DOHH2 (cell line): Measurements from ENCODE around the gene SMIM36.

Experiments used
- H3F3A ChIP-seq: fragments of 200-600 bp; sonication (generic), shearing (Covaris generic); 2 replicates; pipeline ENCODE4 v1.6.0; 2016; ENCODE audit warnings: antibody characterized with exemption, mild to moderate bottlenecking; ENCODE audit not compliant: control insufficient read depth, insufficient read depth
- H3K27ac ChIP-seq: fragments of 200-600 bp; sonication (generic); 2 replicates; pipeline ENCODE4 v1.5.1; 2014; ENCODE audit warnings: low read depth, mild to moderate bottlenecking, low read length, moderate library complexity
- H3K27me3 ChIP-seq: fragments of 200-600 bp; sonication (generic); 2 replicates; pipeline ENCODE4 v1.6.1; 2014; ENCODE audit warnings: mild to moderate bottlenecking, low read length, mixed read lengths; ENCODE audit not compliant: control insufficient read depth
- H3K36me3 ChIP-seq: fragments of 200-600 bp; sonication (generic); 2 replicates; pipeline ENCODE4 v1.6.1; 2014; ENCODE audit warnings: mild to moderate bottlenecking, low read length, moderate library complexity, mixed read lengths; ENCODE audit not compliant: control insufficient read depth
- H3K4me1 ChIP-seq: fragments of 200-600 bp; sonication (generic); 2 replicates; pipeline ENCODE4 v1.6.1; 2014; ENCODE audit warnings: mild to moderate bottlenecking, low read length, mixed read lengths; ENCODE audit not compliant: control insufficient read depth
- H3K4me2 ChIP-seq: fragments of 200-600 bp; sonication (generic); 2 replicates; pipeline ENCODE4 v1.6.0; 2014; ENCODE audit warnings: mild to moderate bottlenecking, low read length, moderate library complexity
- H3K4me3 ChIP-seq: fragments of 200-600 bp; sonication (generic); 2 replicates; pipeline ENCODE4 v1.5.1; 2014; ENCODE audit warnings: mild to moderate bottlenecking, low read length, mixed read lengths
- H3K79me2 ChIP-seq: fragments of 200-600 bp; sonication (generic); 2 replicates; pipeline ENCODE4 v1.6.1; 2014; ENCODE audit warnings: mild to moderate bottlenecking, low read length, mixed read lengths; ENCODE audit not compliant: control insufficient read depth
- H3K9me2 ChIP-seq: fragments of 200-600 bp; sonication (generic); replicated peaks from 2 replicates; pipeline ENCODE4 v1.6.1; 2014; ENCODE audit warnings: mild to moderate bottlenecking, low read length, mixed read lengths; ENCODE audit not compliant: control insufficient read depth
- H3K9me3 ChIP-seq: fragments of 200-600 bp; sonication (generic); 2 replicates; pipeline ENCODE4 v1.6.1; 2014; ENCODE audit warnings: antibody characterized with exemption, low read length, mixed read lengths; ENCODE audit not compliant: control insufficient read depth, insufficient read depth
- H4K20me1 ChIP-seq: fragments of 200-600 bp; sonication (generic); 2 replicates; pipeline ENCODE4 v1.6.0; 2014; ENCODE audit warnings: low read depth, mild to moderate bottlenecking, antibody characterized with exemption, low read length, moderate library complexity; ENCODE audit not compliant: control insufficient read depth, insufficient read depth
- EZH2phosphoT487 ChIP-seq: fragments of 200-600 bp; sonication (generic); IDR thresholded peaks from 2 replicates; pipeline ENCODE4 v1.6.1; 2017; ENCODE audit warnings: borderline replicate concordance, mild to moderate bottlenecking, antibody characterized with exemption, low read length, moderate library complexity, mixed read lengths
- TF ChIP-seq, protein P1 (sequence below): fragments of 200-600 bp; sonication (generic); IDR thresholded peaks from one replicate; pipeline ENCODE4 v1.5.1; 2014; ENCODE audit warnings: antibody characterized with exemption, mild to moderate bottlenecking, low read depth, low read length; ENCODE audit not compliant: poor library complexity, severe bottlenecking

Gene SMIM36

DNA sequence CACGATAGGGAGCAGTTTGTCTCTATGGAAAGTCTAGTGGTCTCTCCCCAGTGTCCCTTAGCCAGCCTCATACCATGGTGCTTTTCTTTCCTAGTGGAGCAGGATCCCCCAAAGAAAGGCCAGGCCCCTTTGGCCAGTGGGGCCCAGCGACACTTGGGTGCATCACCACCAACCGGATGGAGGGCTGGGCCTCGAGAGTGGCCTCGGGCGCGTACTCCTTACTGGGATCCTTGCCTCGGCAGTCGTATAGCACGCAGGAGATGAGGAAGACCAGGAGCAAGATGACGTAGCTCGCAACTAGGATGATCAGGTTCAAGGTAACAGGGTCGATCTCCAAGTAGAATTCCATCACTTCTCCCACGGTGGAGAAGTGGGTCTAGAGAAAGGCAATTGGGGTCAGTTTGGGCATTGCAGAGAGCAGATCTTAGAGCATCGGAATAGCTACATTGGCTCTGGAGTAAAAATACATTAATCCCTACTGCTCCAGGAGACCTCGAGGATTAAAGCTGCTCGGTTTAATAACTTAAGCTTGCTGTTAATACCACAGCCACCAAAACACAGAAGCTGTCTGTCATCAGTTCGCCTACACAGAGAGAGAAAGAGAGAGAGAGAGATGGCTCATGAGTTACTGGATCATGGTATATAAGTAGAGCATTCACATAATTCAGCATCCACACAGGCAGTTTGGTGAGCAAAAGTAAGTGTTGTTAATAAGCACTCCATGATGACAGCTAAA lies at the start of gene SMIM36:
SMIM36 (minus strand) TSS at position 467 of the 736 bp plus-strand sequence.
- no peaks in the 10 kb centered on the region for H4K20me1 ChIP-seq
- no peaks in the 10 kb centered on the region for H3K9me2 ChIP-seq
- H3K27me3 ChIP-seq = no peaks in the 10 kb centered on the region
- no peak within 1 kb of the TSS for H3K4me2 ChIP-seq
- no peak within 1 kb of the TSS for H3K27ac ChIP-seq
- TF ChIP-seq, protein P1, sequence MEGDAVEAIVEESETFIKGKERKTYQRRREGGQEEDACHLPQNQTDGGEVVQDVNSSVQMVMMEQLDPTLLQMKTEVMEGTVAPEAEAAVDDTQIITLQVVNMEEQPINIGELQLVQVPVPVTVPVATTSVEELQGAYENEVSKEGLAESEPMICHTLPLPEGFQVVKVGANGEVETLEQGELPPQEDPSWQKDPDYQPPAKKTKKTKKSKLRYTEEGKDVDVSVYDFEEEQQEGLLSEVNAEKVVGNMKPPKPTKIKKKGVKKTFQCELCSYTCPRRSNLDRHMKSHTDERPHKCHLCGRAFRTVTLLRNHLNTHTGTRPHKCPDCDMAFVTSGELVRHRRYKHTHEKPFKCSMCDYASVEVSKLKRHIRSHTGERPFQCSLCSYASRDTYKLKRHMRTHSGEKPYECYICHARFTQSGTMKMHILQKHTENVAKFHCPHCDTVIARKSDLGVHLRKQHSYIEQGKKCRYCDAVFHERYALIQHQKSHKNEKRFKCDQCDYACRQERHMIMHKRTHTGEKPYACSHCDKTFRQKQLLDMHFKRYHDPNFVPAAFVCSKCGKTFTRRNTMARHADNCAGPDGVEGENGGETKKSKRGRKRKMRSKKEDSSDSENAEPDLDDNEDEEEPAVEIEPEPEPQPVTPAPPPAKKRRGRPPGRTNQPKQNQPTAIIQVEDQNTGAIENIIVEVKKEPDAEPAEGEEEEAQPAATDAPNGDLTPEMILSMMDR = no peak
- TF ChIP-seq EZH2phosphoT487 = no peak
- no peak within 1 kb of the TSS for H3K4me3 ChIP-seq
- H3F3A ChIP-seq = no peaks in the 10 kb centered on the region
- H3K4me1 ChIP-seq = peaks cover 4% of the 10 kb centered on the region
- no peaks in the 10 kb centered on the region for H3K36me3 ChIP-seq
- H3K79me2 ChIP-seq = no peaks in the 10 kb centered on the region
- H3K9me3 ChIP-seq = no peaks in the 10 kb centered on the region

DNA sequence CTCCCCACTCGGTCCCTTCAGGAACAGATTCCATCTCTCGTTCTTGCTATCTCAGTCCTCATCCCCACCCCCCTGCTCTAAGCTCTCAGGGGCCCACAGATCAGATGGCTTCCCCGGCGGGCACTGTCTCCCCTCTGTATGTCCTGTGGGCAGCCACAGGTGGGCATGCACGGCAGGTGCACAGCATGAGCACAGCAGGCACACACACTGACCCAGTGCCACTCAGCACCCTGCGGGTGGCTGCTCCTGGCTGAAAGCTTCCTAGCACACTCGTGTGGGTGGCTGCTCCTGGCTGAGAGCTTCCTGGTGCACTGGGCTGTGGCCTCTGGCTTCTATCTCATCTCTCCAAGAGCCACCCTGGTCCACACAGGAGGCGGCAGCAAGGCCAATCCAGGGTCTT lies 44.5 kb upstream of the SMIM36 start:
- peaks cover 16% of the 10 kb centered on the region for H3K4me1 ChIP-seq
- no peaks in the 10 kb centered on the region for H3F3A ChIP-seq
- no peak overlapping the region for H3K27ac ChIP-seq
- no peaks in the 10 kb centered on the region for H3K9me3 ChIP-seq
- no peak overlapping the region for H3K4me2 ChIP-seq
- H3K9me2 ChIP-seq = no peaks in the 10 kb centered on the region
- H3K36me3 ChIP-seq = no peaks in the 10 kb centered on the region
- H4K20me1 ChIP-seq = no peaks in the 10 kb centered on the region
- TF ChIP-seq, protein P1 = no peak
- TF ChIP-seq EZH2phosphoT487 = no peak
- no peaks in the 10 kb centered on the region for H3K79me2 ChIP-seq
- no peak overlapping the region for H3K4me3 ChIP-seq
- no peaks in the 10 kb centered on the region for H3K27me3 ChIP-seq

DNA sequence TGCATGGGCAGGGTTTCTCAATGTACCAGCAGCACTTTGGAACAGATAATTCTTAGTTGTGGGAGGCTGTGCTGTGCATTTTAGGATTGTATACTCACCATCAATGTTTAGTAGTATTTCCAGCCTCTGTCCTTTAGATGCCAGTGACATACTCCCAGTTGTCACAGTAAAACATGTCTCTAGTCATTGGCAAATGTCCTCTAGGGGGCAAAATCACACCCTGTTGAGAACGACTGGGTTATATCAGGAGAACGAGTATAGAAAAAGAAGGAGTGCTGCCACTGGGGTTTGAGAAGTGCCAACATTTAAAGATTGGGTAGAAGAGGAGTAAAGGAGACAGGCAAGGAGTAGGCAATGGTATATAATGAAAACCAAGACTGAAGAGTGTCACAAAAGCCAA lies 37.9 kb upstream of the SMIM36 start:
- Histone ChIP-seq H3K36me3 (no peaks in the 10 kb centered on the region), H3K4me2 (no peak overlapping the region), H4K20me1 (no peaks in the 10 kb centered on the region), H3F3A (no peaks in the 10 kb centered on the region), H3K27me3 (peaks cover 7% of the 10 kb centered on the region; the same call in 1 of the 2 replicates), H3K79me2 (no peaks in the 10 kb centered on the region), H3K9me3 (no peaks in the 10 kb centered on the region), H3K27ac (no peak overlapping the region), H3K4me1 (peaks cover 18% of the 10 kb centered on the region), H3K9me2 (no peaks in the 10 kb centered on the region), H3K4me3 (no peak overlapping the region)
- TF ChIP-seq, protein P1 = peak; percentile 84
- no peak for TF ChIP-seq EZH2phosphoT487
